ENCODE results near the gene WEE1. TPM values are rescaled to one million over a fixed set of nuclear protein-coding genes. Genes with fewer than 3 reads are reported as not detected.

WEE1 gene
- total and polyA plus RNA-seq, 2 donors (not counting 3 experiments of a cell fraction or from before 2014, with no cell fraction given), result 19.2 to 42.8 TPM

GRCh38 chr11:9609841-9610240, 36.4 kb downstream of the WEE1 start:
- CTCF ChIA-PET, result interaction anchor here (1.2 kb wide), 1 partner anchor 363 kb away, joined by 3 read pairs; no protein-coding TSS in a partner anchor
- no peak overlapping the region for H2AFZ ChIP-seq (ENCODE audit: low read depth, low read length)
- no peaks in the 10 kb centered on the region for H3K9me1 ChIP-seq (replicated peaks; ENCODE audit: control insufficient read depth, extremely low read depth, insufficient read depth, low read length)
- H3K9ac ChIP-seq (replicated peaks; ENCODE audit: extremely low read depth, insufficient read depth, low read length), result no peak overlapping the region
- intact Hi-C loops (cut with micrococcal nuclease) (loop anchor here (5.0 kb wide), 4 partner anchors 247 to 697 kb away; partner anchors contain the start of gene ADM), dilution Hi-C loops (cut with MboI; ENCODE audit: extremely low pct_ligation_motif_present, low sequenced_read_pairs) (loop anchor here (25.0 kb wide), 1 partner anchor 127 kb away; no protein-coding TSS in a partner anchor)
- DNase-seq (ENCODE audit: low read depth, low spot score), result no peak
- no peaks in the 10 kb centered on the region for H3K27me3 ChIP-seq (ENCODE audit: control insufficient read depth in 2 of 2, insufficient read depth in 2 of 2, low read length in 2 of 2)
- H4K20me1 ChIP-seq (replicated peaks; ENCODE audit: control insufficient read depth, extremely low read depth, insufficient read depth, low read length), result no peaks in the 10 kb centered on the region
- POLR2A ChIA-PET, result interaction anchor here (0.7 kb wide), 1 partner anchor 11 kb away, joined by 8 read pairs; no protein-coding TSS in a partner anchor
- TF ChIP-seq EZH2 (IDR thresholded peaks at IDR 0.05; ENCODE audit: borderline replicate concordance, low read depth, low read length, severe bottlenecking), result no peak
- no peak for TF ChIP-seq JUN (IDR thresholded peaks at IDR 0.05; ENCODE audit: borderline replicate concordance, insufficient read depth, insufficient read length, low read depth)
- H3K4me2 ChIP-seq (ENCODE audit: insufficient read depth, low read length), result no peak overlapping the region
- no peak overlapping the region for H3K27ac ChIP-seq (ENCODE audit: insufficient read depth, low read depth, low read length)
- peaks cover 25% of the 10 kb centered on the region for H3K4me1 ChIP-seq (ENCODE audit: control insufficient read depth, extremely low read depth, insufficient read depth, low read length)
- H3K4me3 ChIP-seq (replicated peaks in 1 of 3; ENCODE audit: insufficient read depth in 1 of 3, low read depth in 1 of 3, low read length in 3 of 3), result no peak overlapping the region
- BruUV-seq (replicated peaks), result no TSS peak
- no peaks in the 10 kb centered on the region for H3K9me3 ChIP-seq (replicated peaks; ENCODE audit: control insufficient read depth, insufficient read depth, low read length)
- no peaks in the 10 kb centered on the region for H3K79me2 ChIP-seq (ENCODE audit: control insufficient read depth, insufficient read depth, low read length)
- FAIRE-seq, result no peak
- H3K36me3 ChIP-seq (ENCODE audit: control insufficient read depth in 2 of 2, extremely low read depth in 1 of 2, insufficient read depth in 2 of 2, low read length in 2 of 2), result no peaks in the 10 kb centered on the region

DNA sequence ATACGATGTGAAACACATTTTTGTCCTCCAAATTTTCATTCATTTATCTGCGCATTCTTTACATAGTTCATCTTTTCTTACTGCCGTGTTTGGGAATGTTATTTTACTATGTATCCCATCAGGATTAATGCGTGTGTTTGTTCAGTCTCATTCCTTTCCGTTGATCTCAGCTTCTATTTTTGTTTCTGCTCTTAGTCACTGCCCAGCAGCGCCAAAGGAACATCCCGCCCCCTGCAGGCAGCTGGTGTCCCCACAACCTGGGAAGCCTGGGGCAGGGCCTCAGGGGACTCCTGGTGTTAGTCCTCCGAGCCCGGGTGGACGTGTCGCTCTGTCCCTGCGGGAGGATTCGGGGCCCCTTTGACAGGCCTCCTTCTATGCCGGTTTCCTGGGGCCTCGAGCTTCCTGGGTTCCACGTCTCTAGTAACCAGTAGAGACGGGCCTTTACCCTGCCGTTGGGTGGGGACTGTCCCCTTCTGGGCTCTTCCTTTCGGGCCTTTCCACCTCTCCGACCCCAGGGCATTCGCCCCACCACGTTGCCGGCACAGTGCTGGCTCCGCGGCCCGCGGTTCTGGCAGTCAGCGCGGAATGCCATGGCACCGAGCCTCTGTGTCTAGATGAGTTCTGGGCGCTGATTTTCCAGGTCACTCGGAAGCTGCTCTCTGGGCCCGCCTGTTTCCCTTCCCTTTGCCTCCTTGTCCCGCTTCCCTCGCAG, 39.8 kb downstream of the WEE1 start:
- Histone ChIP-seq H3K9me3 (replicated peaks; ENCODE audit: control insufficient read depth, insufficient read depth, low read length) (no peaks in the 10 kb centered on the region), H4K20me1 (replicated peaks; ENCODE audit: control insufficient read depth, extremely low read depth, insufficient read depth, low read length) (no peaks in the 10 kb centered on the region), H3K4me3 (replicated peaks in 1 of 3; ENCODE audit: insufficient read depth in 1 of 3, low read depth in 1 of 3, low read length in 3 of 3) (peak overlapping the region in 2 of 3 experiments; percentile 16 to 43), H3K27ac (ENCODE audit: insufficient read depth, low read depth, low read length) (peak overlapping the region; percentile 100), H3K36me3 (ENCODE audit: control insufficient read depth in 2 of 2, extremely low read depth in 1 of 2, insufficient read depth in 2 of 2, low read length in 2 of 2) (no peaks in the 10 kb centered on the region), H3K79me2 (ENCODE audit: control insufficient read depth, insufficient read depth, low read length) (no peaks in the 10 kb centered on the region), H3K4me2 (ENCODE audit: insufficient read depth, low read length) (peak overlapping the region; percentile 78), H3K9me1 (replicated peaks; ENCODE audit: control insufficient read depth, extremely low read depth, insufficient read depth, low read length) (no peaks in the 10 kb centered on the region), H3K4me1 (ENCODE audit: control insufficient read depth, extremely low read depth, insufficient read depth, low read length) (peaks cover 36% of the 10 kb centered on the region), H3K27me3 (ENCODE audit: control insufficient read depth in 2 of 2, insufficient read depth in 2 of 2, low read length in 2 of 2) (no peaks in the 10 kb centered on the region), H2AFZ (ENCODE audit: low read depth, low read length) (peak overlapping the region; percentile 12), H3K9ac (replicated peaks; ENCODE audit: extremely low read depth, insufficient read depth, low read length) (peak overlapping the region; percentile 98)
- ChIA-PET POLR2A (interaction anchor here (1.2 to 1.6 kb wide), 2 partner anchors 75 to 153 kb away, joined by 3 read pairs; partner anchors contain the start of gene ZNF143), CTCF (interaction anchor here (0.6 to 2.6 kb wide), 33 partner anchors 9 to 753 kb away, joined by 3 to 65 read pairs (median 5); partner anchors contain the start of gene WEE1)
- FAIRE-seq (peak; percentile 90), DNase-seq (ENCODE audit: low read depth, low spot score) (peak; percentile 99)
- TSS peak; percentile 93 for BruUV-seq (replicated peaks)
- intact Hi-C loops (cut with micrococcal nuclease) (loop anchor here (1.0 to 5.0 kb wide), 13 partner anchors 13 to 694 kb away; partner anchors contain the start of genes ADM, SWAP70, WEE1 and ZNF143), dilution Hi-C loops (cut with MboI; ENCODE audit: extremely low pct_ligation_motif_present, low sequenced_read_pairs) (loop anchor here (25.0 kb wide), 1 partner anchor 124 kb away; no protein-coding TSS in a partner anchor)
- TF ChIP-seq JUN (IDR thresholded peaks at IDR 0.05; ENCODE audit: borderline replicate concordance, insufficient read depth, insufficient read length, low read depth), result peak; percentile 99
- no peak for TF ChIP-seq MYC (IDR thresholded peaks at IDR 0.05; ENCODE audit: low read depth, low read length)
- peak; percentile 93 for TF ChIP-seq POLR2AphosphoS5 (IDR thresholded peaks at IDR 0.05; ENCODE audit: insufficient read depth, low read depth, low read length)
- TF ChIP-seq GATA2 (IDR thresholded peaks at IDR 0.05; ENCODE audit: insufficient read depth, insufficient read length, low read depth, low read length), result no peak
- TF ChIP-seq, protein P1, sequence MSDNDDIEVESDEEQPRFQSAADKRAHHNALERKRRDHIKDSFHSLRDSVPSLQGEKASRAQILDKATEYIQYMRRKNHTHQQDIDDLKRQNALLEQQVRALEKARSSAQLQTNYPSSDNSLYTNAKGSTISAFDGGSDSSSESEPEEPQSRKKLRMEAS (IDR thresholded peaks at IDR 0.05; ENCODE audit: insufficient read depth, insufficient read length), result peak; percentile 10
- TF ChIP-seq, protein P2, sequence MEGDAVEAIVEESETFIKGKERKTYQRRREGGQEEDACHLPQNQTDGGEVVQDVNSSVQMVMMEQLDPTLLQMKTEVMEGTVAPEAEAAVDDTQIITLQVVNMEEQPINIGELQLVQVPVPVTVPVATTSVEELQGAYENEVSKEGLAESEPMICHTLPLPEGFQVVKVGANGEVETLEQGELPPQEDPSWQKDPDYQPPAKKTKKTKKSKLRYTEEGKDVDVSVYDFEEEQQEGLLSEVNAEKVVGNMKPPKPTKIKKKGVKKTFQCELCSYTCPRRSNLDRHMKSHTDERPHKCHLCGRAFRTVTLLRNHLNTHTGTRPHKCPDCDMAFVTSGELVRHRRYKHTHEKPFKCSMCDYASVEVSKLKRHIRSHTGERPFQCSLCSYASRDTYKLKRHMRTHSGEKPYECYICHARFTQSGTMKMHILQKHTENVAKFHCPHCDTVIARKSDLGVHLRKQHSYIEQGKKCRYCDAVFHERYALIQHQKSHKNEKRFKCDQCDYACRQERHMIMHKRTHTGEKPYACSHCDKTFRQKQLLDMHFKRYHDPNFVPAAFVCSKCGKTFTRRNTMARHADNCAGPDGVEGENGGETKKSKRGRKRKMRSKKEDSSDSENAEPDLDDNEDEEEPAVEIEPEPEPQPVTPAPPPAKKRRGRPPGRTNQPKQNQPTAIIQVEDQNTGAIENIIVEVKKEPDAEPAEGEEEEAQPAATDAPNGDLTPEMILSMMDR (IDR thresholded peaks at IDR 0.05; ENCODE audit: extremely low read depth in 1 of 2, insufficient read depth in 1 of 2, low read depth in 1 of 2, low read length in 2 of 2), result peak; percentile 95 to 96
- TF ChIP-seq FOS (IDR thresholded peaks at IDR 0.05; ENCODE audit: borderline replicate concordance, insufficient read depth, low read length), result peak; percentile 97
- TF ChIP-seq POLR2A (IDR thresholded peaks at IDR 0.05; ENCODE audit: low read depth, low read length), result no peak
- no peak for TF ChIP-seq EZH2 (IDR thresholded peaks at IDR 0.05; ENCODE audit: borderline replicate concordance, low read depth, low read length, severe bottlenecking)
